ENCODE results near the gene EFL1. TPM values are rescaled to one million over a fixed set of nuclear protein-coding genes. Genes with fewer than 3 reads are reported as not detected.
"Not testable (repeated sequence)": the region's sequence is repeated elsewhere in the genome, so short reads cannot be mapped to it uniquely, and the experiment has no call there.

The EFL1 gene
- total and polyA plus RNA-seq, 2 donors: 10.4 to 25.5 TPM

GRCh38 chr15:82288202-82288601, 25.7 kb upstream of the EFL1 start:
- peaks cover 0 to 13% of the 10 kb centered on the region in 2 donors for H3K4me1 ChIP-seq (ENCODE audit: control insufficient read depth in 2 of 2, insufficient read depth in 2 of 2, low read length in 2 of 2)
- H3K36me3 ChIP-seq (ENCODE audit: control insufficient read depth in 2 of 2, insufficient read depth in 2 of 2, low read length in 1 of 2); H3K4me3 ChIP-seq (ENCODE audit: low read length in 2 of 2); H3K27me3 ChIP-seq (ENCODE audit: control insufficient read depth in 2 of 2, insufficient read depth in 1 of 2, low read length in 1 of 2); H3K9me3 ChIP-seq (ENCODE audit: control insufficient read depth in 2 of 2, insufficient read depth in 1 of 2, low read length in 1 of 2); DNase-seq (ENCODE audit: low read depth in 6 of 9, low spot score in 9 of 9); H3K27ac ChIP-seq (ENCODE audit: low read depth in 1 of 2, low read length in 1 of 2): not testable (repeated sequence)
- WGBS: 93% methylated on average over 2 of the region's 2 CpGs

- 51% methylated on average over 4 of the region's 4 CpGs for WGBS
- DNase-seq (ENCODE audit: low read depth in 6 of 9, low spot score in 9 of 9): peak in 1 of 9 donors; percentile 38
- Histone ChIP-seq H3K4me1 (ENCODE audit: control insufficient read depth in 2 of 2, insufficient read depth in 2 of 2, low read length in 2 of 2) (peaks cover 0 to 13% of the 10 kb centered on the region in 2 donors), H3K27ac (ENCODE audit: low read depth in 1 of 2, low read length in 1 of 2) (peak overlapping the region in 1 of 2 donors; percentile 55)
- not testable (repeated sequence) for H3K4me3 ChIP-seq (ENCODE audit: low read length in 2 of 2); H3K9me3 ChIP-seq (ENCODE audit: control insufficient read depth in 2 of 2, insufficient read depth in 1 of 2, low read length in 1 of 2); H3K27me3 ChIP-seq (ENCODE audit: control insufficient read depth in 2 of 2, insufficient read depth in 1 of 2, low read length in 1 of 2); H3K36me3 ChIP-seq (ENCODE audit: control insufficient read depth in 2 of 2, insufficient read depth in 2 of 2, low read length in 1 of 2)
Observed at GRCh38 chr15:82286475-82286874, 23.9 kb upstream of the EFL1 start.

GRCh38 chr15:82284381-82284780, 21.8 kb upstream of the EFL1 start:
- not testable (repeated sequence) for H3K36me3 ChIP-seq (ENCODE audit: control insufficient read depth in 2 of 2, insufficient read depth in 2 of 2, low read length in 1 of 2); H3K9me3 ChIP-seq (ENCODE audit: control insufficient read depth in 2 of 2, insufficient read depth in 1 of 2, low read length in 1 of 2); DNase-seq (ENCODE audit: low read depth in 6 of 9, low spot score in 9 of 9); H3K4me3 ChIP-seq (ENCODE audit: low read length in 2 of 2); H3K27ac ChIP-seq (ENCODE audit: low read depth in 1 of 2, low read length in 1 of 2); H3K27me3 ChIP-seq (ENCODE audit: control insufficient read depth in 2 of 2, insufficient read depth in 1 of 2, low read length in 1 of 2)
- H3K4me1 ChIP-seq (ENCODE audit: control insufficient read depth in 2 of 2, insufficient read depth in 2 of 2, low read length in 2 of 2): peaks cover 0 to 13% of the 10 kb centered on the region in 2 donors
- WGBS: 86% methylated on average over 1 of the region's 2 CpGs

- not testable (repeated sequence) for DNase-seq (ENCODE audit: low read depth in 6 of 9, low spot score in 9 of 9); H3K9me3 ChIP-seq (ENCODE audit: control insufficient read depth in 2 of 2, insufficient read depth in 1 of 2, low read length in 1 of 2); H3K4me3 ChIP-seq (ENCODE audit: low read length in 2 of 2); H3K27me3 ChIP-seq (ENCODE audit: control insufficient read depth in 2 of 2, insufficient read depth in 1 of 2, low read length in 1 of 2); H3K27ac ChIP-seq (ENCODE audit: low read depth in 1 of 2, low read length in 1 of 2); H3K36me3 ChIP-seq (ENCODE audit: control insufficient read depth in 2 of 2, insufficient read depth in 2 of 2, low read length in 1 of 2)
- peaks cover 0 to 13% of the 10 kb centered on the region in 2 donors for H3K4me1 ChIP-seq (ENCODE audit: control insufficient read depth in 2 of 2, insufficient read depth in 2 of 2, low read length in 2 of 2)
- WGBS: 94% methylated on average over 4 of the region's 4 CpGs
Observed at GRCh38 chr15:82282386-82282785, 19.9 kb upstream of the EFL1 start.

- not testable (repeated sequence) for H3K9me3 ChIP-seq (ENCODE audit: control insufficient read depth in 2 of 2, insufficient read depth in 1 of 2, low read length in 1 of 2); H3K4me3 ChIP-seq (ENCODE audit: low read length in 2 of 2); DNase-seq (ENCODE audit: low read depth in 6 of 9, low spot score in 9 of 9); H3K36me3 ChIP-seq (ENCODE audit: control insufficient read depth in 2 of 2, insufficient read depth in 2 of 2, low read length in 1 of 2); H3K4me1 ChIP-seq (ENCODE audit: control insufficient read depth in 2 of 2, insufficient read depth in 2 of 2, low read length in 2 of 2); H3K27ac ChIP-seq (ENCODE audit: low read depth in 1 of 2, low read length in 1 of 2); H3K27me3 ChIP-seq (ENCODE audit: control insufficient read depth in 2 of 2, insufficient read depth in 1 of 2, low read length in 1 of 2)
Observed at GRCh38 chr15:82281276-82281675, 18.7 kb upstream of the EFL1 start.

- Histone ChIP-seq H3K4me1 (ENCODE audit: control insufficient read depth in 2 of 2, insufficient read depth in 2 of 2, low read length in 2 of 2) (no peaks in the 10 kb centered on the region), H3K4me3 (ENCODE audit: low read length in 2 of 2) (no peak overlapping the region), H3K27me3 (ENCODE audit: control insufficient read depth in 2 of 2, insufficient read depth in 1 of 2, low read length in 1 of 2) (no peaks in the 10 kb centered on the region), H3K27ac (ENCODE audit: low read depth in 1 of 2, low read length in 1 of 2) (no peak overlapping the region), H3K36me3 (ENCODE audit: control insufficient read depth in 2 of 2, insufficient read depth in 2 of 2, low read length in 1 of 2) (no peaks in the 10 kb centered on the region), H3K9me3 (ENCODE audit: control insufficient read depth in 2 of 2, insufficient read depth in 1 of 2, low read length in 1 of 2) (no peaks in the 10 kb centered on the region)
- DNase-seq (ENCODE audit: low read depth in 6 of 9, low spot score in 9 of 9): no peak
Observed at GRCh38 chr15:82275410-82275809, 12.9 kb upstream of the EFL1 start.

- Histone ChIP-seq H3K27ac (ENCODE audit: low read depth in 1 of 2, low read length in 1 of 2) (no peak overlapping the region), H3K4me1 (ENCODE audit: control insufficient read depth in 2 of 2, insufficient read depth in 2 of 2, low read length in 2 of 2) (peaks cover 0 to 3% of the 10 kb centered on the region in 2 donors), H3K36me3 (ENCODE audit: control insufficient read depth in 2 of 2, insufficient read depth in 2 of 2, low read length in 1 of 2) (no peaks in the 10 kb centered on the region), H3K9me3 (ENCODE audit: control insufficient read depth in 2 of 2, insufficient read depth in 1 of 2, low read length in 1 of 2) (no peaks in the 10 kb centered on the region), H3K27me3 (ENCODE audit: control insufficient read depth in 2 of 2, insufficient read depth in 1 of 2, low read length in 1 of 2) (no peaks in the 10 kb centered on the region), H3K4me3 (ENCODE audit: low read length in 2 of 2) (no peak overlapping the region)
- WGBS: 96% methylated on average over 2 of the region's 2 CpGs
- DNase-seq (ENCODE audit: low read depth in 6 of 9, low spot score in 9 of 9): no peak
Observed at GRCh38 chr15:82272154-82272553, 9.6 kb upstream of the EFL1 start.

GRCh38 chr15:82268454-82268853, 5.9 kb upstream of the EFL1 start:
- H3K36me3 ChIP-seq (ENCODE audit: control insufficient read depth in 2 of 2, insufficient read depth in 2 of 2, low read length in 1 of 2); H3K9me3 ChIP-seq (ENCODE audit: control insufficient read depth in 2 of 2, insufficient read depth in 1 of 2, low read length in 1 of 2); H3K27me3 ChIP-seq (ENCODE audit: control insufficient read depth in 2 of 2, insufficient read depth in 1 of 2, low read length in 1 of 2); H3K4me3 ChIP-seq (ENCODE audit: low read length in 2 of 2); H3K4me1 ChIP-seq (ENCODE audit: control insufficient read depth in 2 of 2, insufficient read depth in 2 of 2, low read length in 2 of 2): not testable (repeated sequence)
- peak in 2 of 9 donors; percentile 16 to 53 for DNase-seq (ENCODE audit: low read depth in 6 of 9, low spot score in 9 of 9)
- H3K27ac ChIP-seq (ENCODE audit: low read depth in 1 of 2, low read length in 1 of 2): peak overlapping the region; percentile 78 to 92
- 37% methylated on average over 2 of the region's 2 CpGs for WGBS

GRCh38 chr15:82267137-82267536, 4.6 kb upstream of the EFL1 start:
- WGBS: 97% methylated on average over 2 of the region's 2 CpGs
- not testable (repeated sequence) for H3K36me3 ChIP-seq (ENCODE audit: control insufficient read depth in 2 of 2, insufficient read depth in 2 of 2, low read length in 1 of 2); H3K27ac ChIP-seq (ENCODE audit: low read depth in 1 of 2, low read length in 1 of 2); DNase-seq (ENCODE audit: low read depth in 6 of 9, low spot score in 9 of 9); H3K4me1 ChIP-seq (ENCODE audit: control insufficient read depth in 2 of 2, insufficient read depth in 2 of 2, low read length in 2 of 2); H3K4me3 ChIP-seq (ENCODE audit: low read length in 2 of 2); H3K9me3 ChIP-seq (ENCODE audit: control insufficient read depth in 2 of 2, insufficient read depth in 1 of 2, low read length in 1 of 2); H3K27me3 ChIP-seq (ENCODE audit: control insufficient read depth in 2 of 2, insufficient read depth in 1 of 2, low read length in 1 of 2)

- peak overlapping the region; percentile 90 to 96 for H3K4me3 ChIP-seq (ENCODE audit: low read length in 2 of 2)
- H3K27ac ChIP-seq (ENCODE audit: low read depth in 1 of 2, low read length in 1 of 2): no peak overlapping the region
- no peak for DNase-seq (ENCODE audit: low read depth in 6 of 9, low spot score in 9 of 9)
- no peaks in the 10 kb centered on the region for H3K9me3 ChIP-seq (ENCODE audit: control insufficient read depth in 2 of 2, insufficient read depth in 1 of 2, low read length in 1 of 2)
- whole genome bisulfite sequencing: 78% methylated on average over 3 of the region's 3 CpGs
- H3K27me3 ChIP-seq (ENCODE audit: control insufficient read depth in 2 of 2, insufficient read depth in 1 of 2, low read length in 1 of 2): no peaks in the 10 kb centered on the region
- peaks cover 0 to 14% of the 10 kb centered on the region in 2 donors for H3K4me1 ChIP-seq (ENCODE audit: control insufficient read depth in 2 of 2, insufficient read depth in 2 of 2, low read length in 2 of 2)
- peaks cover 0 to 3% of the 10 kb centered on the region in 2 donors for H3K36me3 ChIP-seq (ENCODE audit: control insufficient read depth in 2 of 2, insufficient read depth in 2 of 2, low read length in 1 of 2)
Observed at GRCh38 chr15:82263350-82263749, 816 bp upstream of the EFL1 start.
